Hepatocyte (in vitro differentiated cells): Measurements from ENCODE around the gene KRT6B.

Source experiments
- EZH2 ChIP-seq: fragments of 200-600 bp; sonication (generic); IDR thresholded peaks from 2 replicates; pipeline ENCODE4 v1.6.1; 2016; ENCODE audit warnings: antibody characterized with exemption, mild to moderate bottlenecking, borderline replicate concordance
- TF ChIP-seq, protein P1 (sequence below): fragments of 200-600 bp; sonication (generic); IDR thresholded peaks from 2 replicates; pipeline ENCODE4 v1.5.1; 2016; ENCODE audit warnings: antibody characterized with exemption, mild to moderate bottlenecking; ENCODE audit not compliant: poor library complexity

DNA sequence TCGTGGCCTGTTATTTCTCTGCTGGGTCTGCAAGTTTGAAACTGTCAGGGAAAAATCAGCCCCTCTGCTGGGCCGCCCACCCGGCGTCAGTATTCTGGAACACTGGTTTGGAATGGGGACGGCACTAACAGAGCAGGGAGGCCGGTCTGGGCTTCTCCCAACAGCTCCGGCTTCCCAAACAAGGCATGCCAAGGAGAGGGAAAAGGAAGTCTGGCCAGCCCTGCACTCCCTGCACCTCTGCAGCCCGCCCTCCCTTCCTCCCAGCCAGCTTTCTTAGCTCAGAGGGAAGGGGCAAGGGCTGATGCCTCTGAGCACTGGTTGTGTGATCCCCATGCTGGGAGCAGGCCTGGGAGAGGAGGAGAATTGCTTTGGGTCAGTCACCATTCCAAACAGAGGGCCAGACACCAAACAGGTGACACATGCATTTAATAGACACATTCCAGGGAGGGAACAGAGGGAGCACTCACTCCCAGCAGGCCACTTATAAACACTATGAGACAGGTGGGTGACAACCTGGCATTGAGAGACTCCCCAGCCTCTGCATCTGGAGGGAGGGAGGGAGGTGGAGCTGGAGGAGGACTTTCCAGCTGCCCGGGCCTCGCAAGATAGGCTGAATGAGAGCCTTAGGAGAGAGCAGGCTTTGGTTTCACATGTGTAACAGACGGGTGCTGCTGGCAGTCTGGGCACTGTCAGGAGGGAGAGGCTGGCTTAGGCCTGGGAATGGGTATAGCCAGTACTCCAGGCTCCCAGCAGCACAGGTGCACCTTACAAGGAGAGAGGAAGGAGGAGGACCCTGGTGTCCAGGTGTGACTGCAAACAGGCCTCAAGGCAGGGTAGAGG is 28.1 kb downstream of the KRT6B start:
- TF ChIP-seq, protein P1, sequence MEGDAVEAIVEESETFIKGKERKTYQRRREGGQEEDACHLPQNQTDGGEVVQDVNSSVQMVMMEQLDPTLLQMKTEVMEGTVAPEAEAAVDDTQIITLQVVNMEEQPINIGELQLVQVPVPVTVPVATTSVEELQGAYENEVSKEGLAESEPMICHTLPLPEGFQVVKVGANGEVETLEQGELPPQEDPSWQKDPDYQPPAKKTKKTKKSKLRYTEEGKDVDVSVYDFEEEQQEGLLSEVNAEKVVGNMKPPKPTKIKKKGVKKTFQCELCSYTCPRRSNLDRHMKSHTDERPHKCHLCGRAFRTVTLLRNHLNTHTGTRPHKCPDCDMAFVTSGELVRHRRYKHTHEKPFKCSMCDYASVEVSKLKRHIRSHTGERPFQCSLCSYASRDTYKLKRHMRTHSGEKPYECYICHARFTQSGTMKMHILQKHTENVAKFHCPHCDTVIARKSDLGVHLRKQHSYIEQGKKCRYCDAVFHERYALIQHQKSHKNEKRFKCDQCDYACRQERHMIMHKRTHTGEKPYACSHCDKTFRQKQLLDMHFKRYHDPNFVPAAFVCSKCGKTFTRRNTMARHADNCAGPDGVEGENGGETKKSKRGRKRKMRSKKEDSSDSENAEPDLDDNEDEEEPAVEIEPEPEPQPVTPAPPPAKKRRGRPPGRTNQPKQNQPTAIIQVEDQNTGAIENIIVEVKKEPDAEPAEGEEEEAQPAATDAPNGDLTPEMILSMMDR = no peak
- TF ChIP-seq EZH2 = no peak
